ENCODE data around the gene EVL.

DNA sequence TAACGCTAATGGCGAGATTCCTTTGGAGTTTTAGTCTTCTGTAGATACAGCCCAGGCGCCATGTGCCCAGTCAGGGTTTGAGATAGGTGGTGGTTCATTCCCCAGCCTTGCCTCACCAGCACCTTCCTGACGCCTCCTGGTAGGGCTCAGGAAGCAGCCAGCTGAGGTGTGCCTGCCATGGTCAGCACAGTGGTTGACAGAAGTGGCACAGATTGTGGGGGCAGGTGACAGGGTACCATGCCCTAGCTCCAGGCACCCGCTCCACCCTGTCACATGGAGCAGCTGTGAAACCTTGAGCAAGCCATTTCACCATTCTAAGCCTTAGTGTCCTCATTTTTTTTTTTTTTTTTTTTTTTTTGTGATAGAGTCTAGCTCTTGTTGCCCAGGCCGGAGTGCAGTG, 45.6 kb downstream of the EVL start:
- TF ChIP-seq LEF1 (IDR thresholded peaks at IDR 0.05; ENCODE audit: borderline replicate concordance) (no peak), CTBP1 (IDR thresholded peaks at IDR 0.05; ENCODE audit: borderline replicate concordance) (no peak), L3MBTL2 (conservative IDR thresholded peaks at IDR 0.05) (no peak), ZNF384 (IDR thresholded peaks at IDR 0.05) (no peak), SP1 (IDR thresholded peaks at IDR 0.05) (no peak)
